ENCODE data around the gene ATF1.
"Not testable (repeated sequence)": the region's sequence is repeated elsewhere in the genome, so short reads cannot be mapped to it uniquely, and the experiment has no call there.

ATF1 gene

GRCh38 chr12:50751948-50752721 is 11.8 kb upstream of the ATF1 start:
- DNase-seq (ENCODE audit: low read depth in 2 of 2), result no peak

- DNase-seq (ENCODE audit: low read depth in 2 of 2), result no peak
Observed at GRCh38 chr12:50753232-50753769, 10.6 kb upstream of the ATF1 start.

- DNase-seq (ENCODE audit: low read depth in 2 of 2), result peak; percentile 13 to 58
Observed at GRCh38 chr12:50764286-50765094, 589 bp downstream of the ATF1 start.

GRCh38 chr12:50765095-50765911 is 1.4 kb downstream of the ATF1 start:
- DNase-seq (ENCODE audit: low read depth in 2 of 2), result no peak

- DNase-seq (ENCODE audit: low read depth in 2 of 2), result no peak
Observed at GRCh38 chr12:50768391-50768790, 4.5 kb downstream of the ATF1 start.

- DNase-seq (ENCODE audit: low read depth in 2 of 2), result not testable (repeated sequence)
Observed at GRCh38 chr12:50768813-50769212, 4.9 kb downstream of the ATF1 start.

- DNase-seq (ENCODE audit: low read depth in 2 of 2), result no peak
Observed at GRCh38 chr12:50771409-50771808, 7.5 kb downstream of the ATF1 start.

- DNase-seq (ENCODE audit: low read depth in 2 of 2), result no peak
Observed at GRCh38 chr12:50772470-50772869, 8.6 kb downstream of the ATF1 start.

- DNase-seq (ENCODE audit: low read depth in 2 of 2), result no peak
Observed at GRCh38 chr12:50772877-50773276, 9.0 kb downstream of the ATF1 start.

GRCh38 chr12:50775251-50775650 is 11.3 kb downstream of the ATF1 start:
- DNase-seq (ENCODE audit: low read depth in 2 of 2), result no peak

- DNase-seq (ENCODE audit: low read depth in 2 of 2), result no peak
Observed at GRCh38 chr12:50776749-50777728, 13.1 kb downstream of the ATF1 start.

- no peak for DNase-seq (ENCODE audit: low read depth in 2 of 2)
Observed at GRCh38 chr12:50778663-50779590, 15.0 kb downstream of the ATF1 start.

GRCh38 chr12:50780013-50780412 is 16.1 kb downstream of the ATF1 start:
- DNase-seq (ENCODE audit: low read depth in 2 of 2), result no peak

GRCh38 chr12:50784501-50784900 is 20.6 kb downstream of the ATF1 start:
- DNase-seq (ENCODE audit: low read depth in 2 of 2), result no peak

- DNase-seq (ENCODE audit: low read depth in 2 of 2), result no peak
Observed at GRCh38 chr12:50785406-50786001, 21.6 kb downstream of the ATF1 start.

- DNase-seq (ENCODE audit: low read depth in 2 of 2), result no peak
Observed at GRCh38 chr12:50786498-50787231, 22.8 kb downstream of the ATF1 start.

GRCh38 chr12:50787618-50788017 is 23.7 kb downstream of the ATF1 start:
- DNase-seq (ENCODE audit: low read depth in 2 of 2), result no peak

GRCh38 chr12:50788561-50788960 is 24.7 kb downstream of the ATF1 start:
- no peak for DNase-seq (ENCODE audit: low read depth in 2 of 2)
